ENCODE data around the gene ZMYND8. TPM values are rescaled to one million over a fixed set of nuclear protein-coding genes. Genes with fewer than 3 reads are reported as not detected.

Gene ZMYND8
- total RNA-seq, 1 experiment from 2014 or later, result 29.0 TPM

DNA sequence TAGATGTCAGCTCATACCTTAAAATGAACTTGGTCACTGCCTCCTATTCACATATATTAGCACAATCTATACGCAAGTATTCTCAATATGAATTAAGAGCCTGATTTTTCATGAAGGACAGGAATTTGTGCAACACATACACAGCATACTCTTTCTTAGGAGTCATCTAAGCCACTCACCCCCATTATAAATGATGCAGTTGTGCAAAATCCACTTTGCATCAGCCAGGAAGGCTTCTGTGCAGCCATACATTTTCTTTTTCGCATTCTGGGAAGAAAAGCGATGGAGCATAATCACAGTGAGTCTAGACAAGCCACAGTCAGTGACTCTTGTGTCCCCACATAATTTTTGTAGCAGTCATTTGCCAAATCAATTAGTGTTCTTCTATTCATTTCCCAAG is 66.5 kb downstream of the ZMYND8 start:
- POLR2A ChIA-PET, result no interaction called here
- no peak for DNase-seq (ENCODE audit: low read depth, low spot score)
- no peak for ATAC-seq
- RAD21 ChIA-PET (ENCODE audit: low non-redundant PET in 1 of 2, low total read pairs in 2 of 2, uncharacterized antibody in 2 of 2, unreplicated experiment in 2 of 2), result interaction anchor here in 1 of 2 experiments (0.6 kb wide), 1 partner anchor 94 kb away, joined by 9 read pairs; no protein-coding TSS in a partner anchor
- Histone ChIP-seq H3K4me3 (replicated peaks in 1 of 2; ENCODE audit: low read depth in 1 of 2, low read length in 2 of 2) (no peak overlapping the region), H3K9me3 (ENCODE audit: control insufficient read depth in 1 of 2, insufficient read depth in 1 of 2, low read depth in 1 of 2, low read length in 2 of 2) (no peaks in the 10 kb centered on the region), H3K27me3 (ENCODE audit: insufficient read depth, low read length) (no peaks in the 10 kb centered on the region), H3K4me2 (ENCODE audit: low read length) (no peak overlapping the region), H3K9ac (ENCODE audit: low read length) (no peak overlapping the region), H2AFZ (ENCODE audit: low read depth, low read length, poor library complexity, severe bottlenecking) (no peak overlapping the region), H4K20me1 (ENCODE audit: insufficient read depth) (no peaks in the 10 kb centered on the region), H3K79me2 (ENCODE audit: insufficient read depth, low read length) (peaks cover 5% of the 10 kb centered on the region; the same call in 1 of the 2 replicates), H3K36me3 (ENCODE audit: control insufficient read depth in 1 of 2, insufficient read depth in 2 of 2, low read length in 2 of 2) (peaks cover 34 to 40% of the 10 kb centered on the region in 2 experiments; a peak in 3 of 4 replicates), H3K4me1 (ENCODE audit: control insufficient read depth in 1 of 2, insufficient read depth in 2 of 2, low read length in 2 of 2) (no peaks in the 10 kb centered on the region), H3K27ac (ENCODE audit: low read depth, low read length) (no peak overlapping the region), H3K9me2 (ENCODE audit: insufficient read depth) (no peaks in the 10 kb centered on the region)
- TF ChIP-seq POLR2A (IDR thresholded peaks at IDR 0.05; ENCODE audit: borderline replicate concordance, extremely low read depth, insufficient read depth, insufficient read length) (no peak), POLR2AphosphoS5 (IDR thresholded peaks at IDR 0.05; ENCODE audit: low read depth, low read length) (no peak), EGR1 (IDR thresholded peaks at IDR 0.05; ENCODE audit: low read depth) (no peak), EZH2 (IDR thresholded peaks at IDR 0.05) (no peak), CBX3 (IDR thresholded peaks at IDR 0.05; ENCODE audit: low read depth) (no peak), TCF7L2 (IDR thresholded peaks at IDR 0.05; ENCODE audit: borderline replicate concordance, extremely low read depth, insufficient read depth, insufficient read length) (no peak), ZNF274 (IDR thresholded peaks at IDR 0.05; ENCODE audit: low read depth, low read length) (no peak), ELF1 (IDR thresholded peaks at IDR 0.05; ENCODE audit: borderline replicate concordance, low read depth) (no peak), YY1 (IDR thresholded peaks at IDR 0.05; ENCODE audit: extremely low read depth, insufficient replicate concordance, low read depth, low read length) (no peak), JUND (IDR thresholded peaks at IDR 0.05) (no peak), ZFX (IDR thresholded peaks at IDR 0.05) (no peak), FOSL1 (IDR thresholded peaks at IDR 0.05; ENCODE audit: low read depth) (no peak)
- TF ChIP-seq, protein P1, sequence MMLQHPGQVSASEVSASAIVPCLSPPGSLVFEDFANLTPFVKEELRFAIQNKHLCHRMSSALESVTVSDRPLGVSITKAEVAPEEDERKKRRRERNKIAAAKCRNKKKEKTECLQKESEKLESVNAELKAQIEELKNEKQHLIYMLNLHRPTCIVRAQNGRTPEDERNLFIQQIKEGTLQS (IDR thresholded peaks at IDR 0.05), result no peak
- TF ChIP-seq, protein P2, sequence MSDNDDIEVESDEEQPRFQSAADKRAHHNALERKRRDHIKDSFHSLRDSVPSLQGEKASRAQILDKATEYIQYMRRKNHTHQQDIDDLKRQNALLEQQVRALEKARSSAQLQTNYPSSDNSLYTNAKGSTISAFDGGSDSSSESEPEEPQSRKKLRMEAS (IDR thresholded peaks at IDR 0.05), result no peak
- TF ChIP-seq, protein P3, sequence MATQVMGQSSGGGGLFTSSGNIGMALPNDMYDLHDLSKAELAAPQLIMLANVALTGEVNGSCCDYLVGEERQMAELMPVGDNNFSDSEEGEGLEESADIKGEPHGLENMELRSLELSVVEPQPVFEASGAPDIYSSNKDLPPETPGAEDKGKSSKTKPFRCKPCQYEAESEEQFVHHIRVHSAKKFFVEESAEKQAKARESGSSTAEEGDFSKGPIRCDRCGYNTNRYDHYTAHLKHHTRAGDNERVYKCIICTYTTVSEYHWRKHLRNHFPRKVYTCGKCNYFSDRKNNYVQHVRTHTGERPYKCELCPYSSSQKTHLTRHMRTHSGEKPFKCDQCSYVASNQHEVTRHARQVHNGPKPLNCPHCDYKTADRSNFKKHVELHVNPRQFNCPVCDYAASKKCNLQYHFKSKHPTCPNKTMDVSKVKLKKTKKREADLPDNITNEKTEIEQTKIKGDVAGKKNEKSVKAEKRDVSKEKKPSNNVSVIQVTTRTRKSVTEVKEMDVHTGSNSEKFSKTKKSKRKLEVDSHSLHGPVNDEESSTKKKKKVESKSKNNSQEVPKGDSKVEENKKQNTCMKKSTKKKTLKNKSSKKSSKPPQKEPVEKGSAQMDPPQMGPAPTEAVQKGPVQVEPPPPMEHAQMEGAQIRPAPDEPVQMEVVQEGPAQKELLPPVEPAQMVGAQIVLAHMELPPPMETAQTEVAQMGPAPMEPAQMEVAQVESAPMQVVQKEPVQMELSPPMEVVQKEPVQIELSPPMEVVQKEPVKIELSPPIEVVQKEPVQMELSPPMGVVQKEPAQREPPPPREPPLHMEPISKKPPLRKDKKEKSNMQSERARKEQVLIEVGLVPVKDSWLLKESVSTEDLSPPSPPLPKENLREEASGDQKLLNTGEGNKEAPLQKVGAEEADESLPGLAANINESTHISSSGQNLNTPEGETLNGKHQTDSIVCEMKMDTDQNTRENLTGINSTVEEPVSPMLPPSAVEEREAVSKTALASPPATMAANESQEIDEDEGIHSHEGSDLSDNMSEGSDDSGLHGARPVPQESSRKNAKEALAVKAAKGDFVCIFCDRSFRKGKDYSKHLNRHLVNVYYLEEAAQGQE (IDR thresholded peaks at IDR 0.05; ENCODE audit: low read depth), result no peak
- no TSS peak for BruUV-seq (replicated peaks)
- CTCF ChIA-PET, result no interaction called here
- intact Hi-C loops (cut with micrococcal nuclease), result no loop called here

Data from HCT116 (cell line).